Right lobe of liver (tissue), 4 donors: ENCODE results near the gene SEMA7A.

Experiments
- POLR2A ChIP-seq: fragments of 450-650 bp; IDR thresholded peaks from one replicate; pipeline ENCODE4 v1.6.1; 2017; ENCODE audit warnings: antibody characterized with exemption, mild to moderate bottlenecking
- TF ChIP-seq, protein P1 (sequence below), 4 donors: fragments of 200-600 bp in 3 of 4; fragments of 450-650 bp in 1 of 4; IDR thresholded peaks; one replicate each; pipeline versions ENCODE4 v1.5.1 to v1.8.0; 2016 to 2022; ENCODE audit warnings: antibody characterized with exemption in 4 of 4, mild to moderate bottlenecking in 2 of 4
- donor health status: DM: no; HTN: no; CAD: no.
- donor health status: DM: no; HTN: no; CAD: no.
- donor health status: DM: no; HTN: yes; CAD: no.

DNA sequence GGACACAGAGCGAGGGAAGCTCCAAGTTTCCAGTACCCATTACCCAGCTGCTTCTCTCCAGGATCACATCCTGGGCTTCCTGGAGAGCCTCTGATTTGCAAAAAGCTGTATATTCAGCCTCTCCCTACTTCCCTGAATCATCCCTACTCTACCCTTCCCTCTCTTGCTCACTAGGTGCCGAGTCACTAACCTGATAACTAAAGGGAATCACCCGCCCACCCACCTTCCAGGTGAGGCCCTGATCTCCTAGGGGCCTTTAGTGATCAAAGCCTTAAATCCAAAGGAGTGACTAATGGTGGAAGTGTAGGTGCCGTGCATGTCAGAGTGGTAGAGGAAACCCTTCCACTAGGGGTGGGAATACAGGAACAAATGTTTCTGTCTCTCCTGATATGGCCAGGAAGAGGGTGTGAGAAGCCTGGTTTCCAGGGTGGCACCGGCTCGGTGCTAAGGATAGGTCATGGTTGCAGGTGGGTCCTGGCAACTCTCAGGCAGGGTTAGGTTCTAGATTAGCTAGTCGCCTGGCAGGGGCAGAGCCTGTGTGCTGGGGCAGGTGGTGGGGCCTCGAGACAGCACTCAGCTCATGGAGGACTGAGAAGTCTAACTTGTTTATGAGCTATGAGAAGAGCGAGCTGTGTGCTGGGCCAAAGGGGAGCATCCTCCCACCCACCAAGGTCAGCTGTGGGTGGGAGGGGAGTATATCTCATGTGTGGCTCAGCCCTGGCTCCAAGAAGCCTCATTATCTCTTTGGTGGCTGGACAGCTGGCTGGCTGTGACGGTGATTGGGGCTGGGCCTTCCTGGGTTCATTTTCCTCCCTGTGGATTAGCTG lies 10.1 kb downstream of the SEMA7A start:
- TF ChIP-seq, protein P1, sequence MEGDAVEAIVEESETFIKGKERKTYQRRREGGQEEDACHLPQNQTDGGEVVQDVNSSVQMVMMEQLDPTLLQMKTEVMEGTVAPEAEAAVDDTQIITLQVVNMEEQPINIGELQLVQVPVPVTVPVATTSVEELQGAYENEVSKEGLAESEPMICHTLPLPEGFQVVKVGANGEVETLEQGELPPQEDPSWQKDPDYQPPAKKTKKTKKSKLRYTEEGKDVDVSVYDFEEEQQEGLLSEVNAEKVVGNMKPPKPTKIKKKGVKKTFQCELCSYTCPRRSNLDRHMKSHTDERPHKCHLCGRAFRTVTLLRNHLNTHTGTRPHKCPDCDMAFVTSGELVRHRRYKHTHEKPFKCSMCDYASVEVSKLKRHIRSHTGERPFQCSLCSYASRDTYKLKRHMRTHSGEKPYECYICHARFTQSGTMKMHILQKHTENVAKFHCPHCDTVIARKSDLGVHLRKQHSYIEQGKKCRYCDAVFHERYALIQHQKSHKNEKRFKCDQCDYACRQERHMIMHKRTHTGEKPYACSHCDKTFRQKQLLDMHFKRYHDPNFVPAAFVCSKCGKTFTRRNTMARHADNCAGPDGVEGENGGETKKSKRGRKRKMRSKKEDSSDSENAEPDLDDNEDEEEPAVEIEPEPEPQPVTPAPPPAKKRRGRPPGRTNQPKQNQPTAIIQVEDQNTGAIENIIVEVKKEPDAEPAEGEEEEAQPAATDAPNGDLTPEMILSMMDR (IDR thresholded peaks at IDR 0.05): no peak
- TF ChIP-seq POLR2A: no peak
